Effector CD8-positive, alpha-beta T cell (primary cell): ENCODE data around the gene FIGNL2.
"Not testable (repeated sequence)": the region's sequence is repeated elsewhere in the genome, so short reads cannot be mapped to it uniquely, and the experiment has no call there.

Experiments
- DNase-seq: peaks from one replicate; lab custom pipeline; 2025; lab: John Stamatoyannopoulos, UW
- total RNA-seq, 4 experiments: gene quantifications; one replicate each; lab custom pipeline; 2026; lab: John Stamatoyannopoulos, UW

FIGNL2 gene
- total RNA-seq: 1.2 to 2.4 (median 1.8) reads per million in 4 experiments

DNA sequence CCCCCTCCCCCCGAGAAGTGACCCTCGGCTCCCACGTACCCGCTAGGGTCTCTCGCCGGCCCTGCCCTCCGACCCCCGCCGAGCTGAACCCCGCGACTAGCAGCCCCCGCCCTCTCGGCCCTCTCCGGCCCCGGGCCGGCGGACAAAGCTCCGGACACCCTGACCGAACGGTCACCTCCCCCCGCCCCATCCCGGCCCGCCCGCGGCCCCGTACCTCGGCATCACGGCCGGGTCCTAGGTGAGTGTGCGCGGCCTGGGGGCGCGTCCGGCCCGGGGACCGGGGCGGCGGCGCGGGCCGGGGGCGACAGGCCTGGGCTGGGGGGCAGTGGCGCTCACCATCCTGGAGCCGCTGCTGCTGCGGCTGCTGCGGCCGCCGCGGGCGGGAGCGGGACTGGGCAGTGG lies at the start of gene FIGNL2:
TSS of gene FIGNL2 (minus strand) at position 393 of the 402 bp plus-strand sequence. CDS start 26,305 bp downstream, outside the sequence.
- DNase-seq: no peak

DNA sequence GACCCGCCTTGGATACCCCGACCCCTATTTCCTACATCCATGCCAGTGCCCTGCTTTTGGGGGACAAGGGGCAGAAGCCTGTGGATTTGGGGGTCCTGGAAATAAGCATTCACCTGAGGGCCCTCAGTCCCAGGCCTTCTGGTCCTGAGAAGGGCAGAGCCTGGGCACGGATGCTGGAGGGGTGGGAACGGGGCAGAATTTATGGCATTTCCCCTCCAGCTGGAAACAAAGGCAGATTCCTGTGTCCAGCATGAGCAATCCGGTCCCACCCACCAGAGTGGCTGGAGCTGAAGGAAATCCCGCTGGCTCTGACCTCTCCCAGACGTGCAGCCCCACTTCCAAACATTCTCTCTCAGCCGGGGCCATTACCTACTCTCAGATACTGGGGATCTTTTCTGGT lies 48.7 kb upstream of the FIGNL2 start:
- no peak for DNase-seq

- no peak for DNase-seq
Measured at GRCh38 chr12:51896236-51896635, 47.7 kb upstream of the FIGNL2 start.

DNA sequence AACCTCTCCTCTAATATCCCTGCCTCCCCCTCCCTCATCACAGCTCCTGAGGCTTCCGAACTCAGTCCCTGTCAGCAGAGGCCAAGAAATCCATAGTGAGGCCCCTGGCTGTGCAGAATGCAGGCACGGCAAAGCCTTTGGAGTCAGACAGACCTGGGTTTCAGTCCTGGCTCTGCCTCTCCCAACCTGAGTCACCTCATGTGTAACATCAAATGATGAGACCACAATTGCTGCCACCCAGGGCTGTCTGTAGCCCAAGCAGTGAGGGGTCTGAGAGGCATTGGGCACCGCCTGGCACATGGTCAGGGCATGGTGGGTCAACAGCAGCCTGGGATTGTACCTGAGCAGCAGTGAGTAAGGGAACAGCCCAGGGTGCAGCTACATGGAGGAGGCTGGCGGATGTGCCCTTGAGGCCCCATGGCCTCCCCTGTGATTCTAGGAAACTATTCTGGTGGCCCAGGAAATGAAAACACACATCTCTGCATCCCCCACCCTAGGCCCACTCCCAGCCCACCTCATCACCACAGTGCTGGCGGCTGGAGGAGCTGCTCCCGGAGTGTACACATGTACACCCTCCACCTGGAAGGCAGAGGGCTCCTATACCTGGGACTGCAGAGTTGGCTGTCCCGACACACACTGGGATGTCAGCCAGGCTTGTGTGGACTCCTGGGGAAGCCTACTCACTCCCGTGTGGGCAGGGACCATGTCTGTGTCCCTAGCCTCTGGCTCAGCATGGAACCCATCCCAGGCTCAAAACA lies 47.0 kb upstream of the FIGNL2 start:
- no peak for DNase-seq

GRCh38 chr12:51893786-51894185 lies 45.3 kb upstream of the FIGNL2 start:
- no peak for DNase-seq

GRCh38 chr12:51891843-51892242 lies 43.3 kb upstream of the FIGNL2 start:
- no peak for DNase-seq

GRCh38 chr12:51890511-51891171 lies 42.1 kb upstream of the FIGNL2 start:
- no peak for DNase-seq

GRCh38 chr12:51890133-51890464 lies 41.6 kb upstream of the FIGNL2 start:
- DNase-seq: no peak

GRCh38 chr12:51889216-51890132 lies 41.0 kb upstream of the FIGNL2 start:
- DNase-seq: no peak

GRCh38 chr12:51888316-51889215 lies 40.0 kb upstream of the FIGNL2 start:
- DNase-seq: no peak

DNA sequence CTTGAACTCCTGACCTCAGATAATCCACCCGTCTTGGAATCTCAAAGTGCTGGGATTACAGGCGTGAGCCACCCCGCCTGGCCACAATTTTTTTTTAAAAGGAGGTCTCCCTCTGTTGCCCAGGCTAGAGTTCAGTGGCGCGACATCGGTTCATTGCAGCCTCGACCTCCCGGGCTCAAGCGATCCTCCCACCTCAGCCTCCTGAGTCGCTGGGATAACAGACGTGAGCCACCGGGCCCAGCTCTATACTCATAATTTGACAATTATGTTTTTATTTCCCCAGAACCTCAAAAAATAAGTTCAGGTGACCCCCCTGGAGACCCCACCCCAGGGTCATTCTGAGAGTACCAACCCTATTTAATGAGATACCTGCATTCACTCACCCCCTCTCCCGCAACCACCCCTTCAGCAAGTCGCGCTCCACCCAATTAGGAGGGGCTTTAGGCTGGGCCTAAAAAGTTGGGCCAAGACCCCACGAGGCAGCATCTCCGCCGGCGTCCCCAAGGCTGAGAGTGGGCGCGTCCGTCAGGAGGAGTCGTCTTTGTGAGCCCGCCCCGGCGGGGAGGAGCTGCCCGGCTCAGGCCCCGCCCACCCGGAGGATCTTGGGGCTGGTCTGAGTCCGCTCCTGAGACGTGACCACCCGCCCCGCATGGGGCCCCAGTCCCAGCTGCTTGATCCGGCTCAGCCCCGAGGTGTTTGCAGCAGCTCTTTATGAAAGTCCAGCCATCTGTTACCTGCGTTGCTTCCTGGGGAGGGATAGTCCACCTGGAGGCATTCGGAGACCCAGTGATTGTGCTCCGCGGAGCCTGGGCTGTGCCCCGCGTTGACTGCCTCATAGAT lies 39.2 kb upstream of the FIGNL2 start, which contains the start of gene ANKRD33:
TSS of gene ANKRD33 (plus strand) at position 628 of the 840 bp plus-strand sequence. CDS start at position 712, 84 bp downstream.
- DNase-seq: no peak

DNA sequence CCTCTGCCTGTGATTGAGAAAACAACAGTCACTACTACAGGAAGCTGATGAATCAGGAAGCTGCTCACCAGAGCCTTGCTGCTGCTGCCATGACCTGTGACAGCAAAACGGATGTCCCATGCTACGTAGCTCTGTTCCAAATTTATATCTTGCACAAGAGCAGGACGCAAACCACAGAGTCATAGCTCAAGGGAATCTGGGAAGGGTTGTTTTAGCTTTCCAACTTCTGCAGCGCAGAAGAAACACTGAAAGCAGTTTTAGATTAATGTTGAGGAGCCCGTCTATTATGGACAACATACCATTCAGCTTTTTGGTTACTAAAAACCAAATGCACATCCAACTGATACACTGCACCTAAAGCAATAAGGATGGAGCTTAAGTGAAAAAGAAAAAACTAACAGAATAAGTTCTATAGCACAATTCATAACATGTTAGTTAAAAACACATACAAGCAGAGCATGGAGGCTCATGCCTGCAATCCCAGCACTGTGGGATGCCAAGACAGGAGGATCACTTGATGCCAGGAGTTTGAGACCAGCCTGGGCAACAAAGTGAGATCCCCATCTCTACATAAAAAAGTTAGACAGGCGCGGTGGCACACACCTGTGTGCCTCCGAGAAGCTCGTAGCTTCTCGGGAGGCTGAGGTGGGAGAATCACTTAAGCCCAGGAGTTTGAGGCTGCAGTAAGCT lies 37.6 kb upstream of the FIGNL2 start:
- no peak for DNase-seq

DNA sequence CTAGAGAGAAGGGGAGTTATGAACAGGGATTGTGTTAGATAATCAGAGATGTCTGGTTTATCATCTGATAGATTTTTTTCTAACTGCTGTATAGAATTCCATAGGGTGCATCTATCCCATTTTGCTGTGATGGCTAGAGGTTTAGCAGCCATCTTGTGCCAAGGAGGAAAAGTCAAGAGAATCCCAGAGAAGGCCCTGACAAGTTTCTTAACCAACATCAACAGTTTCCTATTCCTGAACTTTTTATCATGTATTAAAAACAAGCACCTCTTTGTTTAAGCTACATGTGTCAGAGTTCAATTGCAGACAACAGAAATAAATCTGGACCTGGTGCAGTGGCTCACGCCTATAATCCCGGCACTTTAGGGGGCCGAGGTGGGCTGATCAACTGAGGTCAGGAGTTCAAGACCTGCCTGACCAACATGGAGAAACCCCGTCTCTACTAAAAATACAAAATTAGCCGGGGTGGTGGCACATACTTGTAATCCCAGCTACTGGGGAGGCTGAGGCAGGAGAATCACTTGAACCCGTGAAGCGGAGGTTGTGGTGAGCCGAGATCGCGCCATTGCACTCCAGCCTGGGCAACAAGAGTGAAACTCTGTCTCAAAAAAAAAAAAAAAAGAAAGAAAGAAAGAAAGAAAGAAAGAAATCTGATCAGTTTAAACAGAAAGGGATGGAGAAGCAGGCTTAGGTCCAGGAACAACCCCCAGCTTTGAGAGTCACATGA lies 36.9 kb upstream of the FIGNL2 start:
- not testable (repeated sequence) for DNase-seq

- DNase-seq: no peak
Measured at GRCh38 chr12:51884676-51885229, 36.2 kb upstream of the FIGNL2 start.

- DNase-seq: no peak
Measured at GRCh38 chr12:51883998-51884675, 35.6 kb upstream of the FIGNL2 start.

DNA sequence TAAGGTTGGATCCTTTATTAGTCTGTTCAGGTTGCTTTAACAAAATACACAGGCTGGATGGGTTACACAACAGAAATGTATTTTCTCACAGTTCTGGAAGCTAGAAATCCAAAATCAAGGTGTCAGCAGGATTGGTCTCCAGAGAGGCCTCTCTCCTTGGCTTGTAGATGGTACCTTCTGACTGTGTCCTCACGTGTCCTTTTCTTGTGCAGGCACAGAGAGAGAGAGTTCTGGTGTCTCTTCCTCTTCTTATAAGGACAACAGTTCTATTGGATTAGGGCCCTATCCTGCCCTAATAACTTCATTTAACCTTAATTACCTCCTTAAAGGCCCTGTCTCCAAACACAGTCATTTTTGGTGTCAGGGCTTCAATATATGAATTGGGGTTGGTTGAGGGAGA lies 34.8 kb upstream of the FIGNL2 start:
- no peak for DNase-seq

GRCh38 chr12:51879102-51879501 lies 30.6 kb upstream of the FIGNL2 start:
- no peak for DNase-seq

DNA sequence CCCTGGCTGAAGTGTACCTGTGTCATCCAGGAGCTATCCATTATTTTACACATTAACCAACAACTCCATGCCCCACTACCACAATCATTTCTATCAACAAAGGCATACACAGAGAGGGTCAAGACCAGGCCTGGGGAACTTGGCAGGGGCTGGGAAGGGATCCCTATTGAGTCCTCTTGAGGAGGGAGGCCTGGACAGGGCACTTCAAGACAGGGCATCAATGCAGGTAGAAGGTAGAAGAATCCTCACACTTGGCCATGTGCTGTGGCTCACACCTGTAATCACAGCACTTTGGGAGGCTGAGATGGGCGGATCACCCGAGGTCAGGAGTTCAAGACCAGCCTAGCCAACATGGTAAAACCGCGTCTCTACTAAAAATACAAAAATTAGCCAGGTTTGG lies 26.0 kb upstream of the FIGNL2 start:
- no peak for DNase-seq
